Measurements from ENCODE around the gene CRYBA2. TPM values are rescaled to one million over a fixed set of nuclear protein-coding genes. Genes with fewer than 3 reads are reported as not detected.
A peak's percentile ranks its signal among the peaks of the same experiment; 100 is the strongest.

Gene CRYBA2
- total and polyA plus RNA-seq, 9 of the 15 experiments (the other 6 are each of a cell fraction or from before 2014, with no cell fraction given) = 0.11 to 1.8 (median 0.62) TPM; not detected in 5

- TF ChIP-seq JUND (IDR thresholded peaks at IDR 0.05; ENCODE audit: borderline replicate concordance, low read depth, low read length) (0 out of 2 replicates have a peak, but pooled peaks have one; percentile 9), JUND (tag; IDR thresholded peaks at IDR 0.05; ENCODE audit: borderline replicate concordance, low read depth, low read length) (no peak; the same call in 2 of the 3 replicates), ZNF263 (CRISPR knock-in tag; IDR thresholded peaks at IDR 0.05; ENCODE audit: borderline replicate concordance) (no peak), ZBTB1 (CRISPR knock-in tag; IDR thresholded peaks at IDR 0.05; ENCODE audit: borderline replicate concordance, low read depth) (0 out of 2 replicates have a peak, but pooled peaks have one; percentile 21), MBD1 (CRISPR knock-in tag; IDR thresholded peaks at IDR 0.05) (no peak), NCOA2 (IDR thresholded peaks at IDR 0.05; ENCODE audit: partially characterized antibody in 2 of 2) (no peak), JUN (IDR thresholded peaks at IDR 0.05; ENCODE audit: borderline replicate concordance, low read depth, low read length) (no peak), JUN (CRISPR knock-in tag; IDR thresholded peaks at IDR 0.05; ENCODE audit: borderline replicate concordance) (no peak), ZNF778 (CRISPR knock-in tag; IDR thresholded peaks at IDR 0.05) (no peak), ZNF766 (CRISPR knock-in tag; conservative IDR thresholded peaks at IDR 0.05) (no peak), POLR2G (IDR thresholded peaks at IDR 0.05; ENCODE audit: low read depth, low read length) (peak; percentile 80), HOXB6 (CRISPR knock-in tag; IDR thresholded peaks at IDR 0.05; ENCODE audit: borderline replicate concordance) (no peak), E2F8 (IDR thresholded peaks at IDR 0.05; ENCODE audit: low read depth, partially characterized antibody) (no peak), HNRNPLL (IDR thresholded peaks at IDR 0.05; ENCODE audit: low read depth, low read length, poor library complexity, severe bottlenecking) (no peak), KDM1A (IDR thresholded peaks at IDR 0.05) (no peak), ARID3A (IDR thresholded peaks at IDR 0.05; ENCODE audit: borderline replicate concordance, low read depth, low read length) (no peak), HMGN3 (IDR thresholded peaks at IDR 0.05; ENCODE audit: borderline replicate concordance, extremely low read depth, insufficient read length, low read depth, low read length) (no peak), CBX2 (IDR thresholded peaks at IDR 0.05; ENCODE audit: insufficient read depth, low read length, poor library complexity, severe bottlenecking) (no peak)
Observed at GRCh38 chr2:218995972-218996711, 2.9 kb upstream of the CRYBA2 start (continued).

Measured in K562 (cell line).